AG08396 (cell line): ENCODE data around the gene PDZD2.

Source experiments
- DNase-seq: peaks from one replicate; pipeline ENCODE4 v3.0.0; 2012; ENCODE audit warnings: low spot score, mixed read lengths

Gene PDZD2

DNA sequence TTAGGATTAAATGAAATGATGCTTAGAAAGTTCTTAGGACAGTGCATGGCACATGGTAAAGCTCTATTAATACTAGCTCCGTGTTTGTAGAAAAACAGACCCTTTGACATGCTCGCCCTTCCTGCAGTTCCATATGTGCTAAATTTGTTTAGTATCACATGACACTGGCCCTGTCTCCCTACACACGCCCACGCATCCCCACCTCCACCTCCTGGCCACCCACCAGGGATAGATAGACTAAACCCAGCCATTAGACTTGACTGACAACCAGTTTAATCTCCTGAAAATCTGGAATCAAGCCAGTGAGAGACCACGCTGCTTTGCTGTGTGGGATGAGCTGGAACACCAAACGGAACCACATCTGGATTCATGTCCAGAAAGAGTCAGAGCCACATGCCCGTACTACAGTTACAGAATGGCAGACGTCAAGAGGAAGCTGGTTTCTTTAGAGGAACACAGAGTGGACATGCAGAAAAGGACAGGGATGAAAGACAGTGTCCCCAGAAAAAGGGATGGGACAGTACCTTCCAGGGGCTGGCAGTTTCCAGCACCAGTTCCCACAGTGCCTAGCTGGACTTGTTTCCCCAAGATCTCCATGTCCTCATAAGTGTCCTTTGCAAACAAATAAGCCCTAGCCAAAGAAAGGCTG is 186.1 kb downstream of the PDZD2 start:
- no peak for DNase-seq

DNA sequence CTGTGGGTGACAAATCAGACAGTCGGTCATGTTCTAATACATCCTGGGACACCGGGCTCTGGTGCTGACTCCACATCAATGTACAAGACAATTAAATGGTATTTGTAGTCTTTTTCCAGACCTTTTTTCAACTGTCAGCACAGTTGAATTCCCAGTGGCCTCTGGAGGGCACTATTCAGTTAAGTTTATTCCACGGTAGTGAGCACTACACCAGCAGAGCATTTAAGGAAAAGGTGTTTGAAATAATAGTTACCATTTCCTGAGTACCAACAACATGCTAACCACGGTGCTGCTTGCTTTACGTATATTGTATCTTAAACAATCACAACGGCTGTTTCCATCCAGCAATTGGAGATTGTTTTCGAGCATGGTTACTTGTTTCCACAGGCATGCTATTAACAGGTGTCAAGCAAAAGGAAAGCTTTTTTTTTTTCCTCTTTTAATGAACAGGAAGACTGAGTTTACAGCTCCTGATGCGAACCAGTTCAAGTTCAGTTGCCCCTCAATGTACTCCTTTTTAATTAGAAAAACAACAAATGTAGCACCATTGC is 186.7 kb downstream of the PDZD2 start:
- peak; percentile 39 for DNase-seq

DNA sequence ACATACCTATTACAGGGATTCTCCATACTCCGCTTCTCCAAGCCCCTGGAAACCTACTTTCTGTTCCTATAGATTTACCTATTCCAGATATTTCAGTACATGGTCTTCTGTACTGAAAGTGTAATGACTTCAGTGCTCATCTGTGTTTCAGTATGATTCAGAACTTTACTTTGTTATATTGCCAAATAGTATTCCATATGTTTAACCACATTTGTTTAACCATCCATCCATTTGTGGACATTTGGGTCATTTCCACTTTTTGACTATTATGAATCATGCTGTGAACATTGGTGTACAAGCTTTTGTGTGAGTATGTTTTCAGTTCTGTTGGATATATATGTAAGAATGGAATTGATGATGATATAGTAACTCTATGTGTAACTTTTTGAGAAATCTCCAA is 188.9 kb downstream of the PDZD2 start:
- DNase-seq, result no peak

- no peak for DNase-seq
These were observed 194.0 kb downstream of the PDZD2 start for GRCh38 chr5:31832966-31833365.

GRCh38 chr5:31833710-31834109 is 194.8 kb downstream of the PDZD2 start:
- DNase-seq, result no peak

DNA sequence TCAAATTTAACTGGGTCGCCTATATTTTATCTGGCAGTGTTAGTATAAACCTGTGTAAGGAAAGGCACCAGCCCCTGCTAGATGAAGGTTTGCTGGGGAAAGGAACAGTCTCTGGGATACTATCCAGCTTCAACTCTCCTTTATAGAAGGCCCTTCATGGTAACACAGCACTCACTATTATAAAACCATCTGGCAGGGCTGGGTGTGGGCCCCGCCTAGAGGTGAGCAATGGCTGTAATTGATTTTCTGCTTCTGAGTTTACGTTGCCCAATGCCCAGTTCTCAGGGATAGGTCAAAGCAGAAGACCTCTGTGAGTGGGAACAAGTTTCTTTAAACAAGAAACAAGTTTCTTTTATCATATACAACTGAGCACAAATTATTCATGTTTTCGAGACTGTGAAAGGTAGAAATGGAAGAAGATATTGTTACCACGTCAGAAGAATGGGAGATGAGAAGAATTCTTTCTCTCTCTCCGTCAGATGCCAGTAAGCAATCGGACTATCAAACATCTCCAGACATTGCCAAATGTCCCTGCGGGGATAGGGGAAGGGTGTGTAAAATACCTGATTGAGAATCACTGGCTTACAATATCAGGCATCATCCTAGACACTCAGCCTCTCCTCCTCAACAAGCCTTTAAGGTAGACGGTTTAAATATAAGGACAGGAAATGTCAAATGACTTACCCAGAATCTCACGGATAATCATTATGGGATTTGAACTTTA is 205.9 kb downstream of the PDZD2 start:
- no peak for DNase-seq

DNA sequence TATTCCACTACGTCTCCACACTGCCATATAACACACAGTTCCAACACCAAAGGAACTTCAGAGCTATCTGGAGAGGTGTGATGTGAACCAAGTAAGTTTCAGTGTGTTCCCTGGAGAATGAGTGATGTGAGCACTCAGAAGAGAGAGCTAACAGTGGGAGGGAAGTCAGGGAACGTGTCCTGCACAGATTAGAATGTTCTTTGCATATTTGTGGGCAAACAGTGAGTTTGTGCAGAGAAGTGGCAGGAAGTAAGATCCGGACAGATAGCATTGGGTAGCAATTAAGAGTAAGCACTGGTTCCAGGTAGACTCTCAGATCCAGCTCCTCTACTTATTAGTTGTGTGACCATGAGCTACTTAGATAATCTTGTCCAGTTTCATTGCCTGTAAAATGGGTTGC is 206.4 kb downstream of the PDZD2 start:
- DNase-seq, result no peak

- DNase-seq, result no peak
These were observed 208.0 kb downstream of the PDZD2 start for GRCh38 chr5:31846934-31847333.

DNA sequence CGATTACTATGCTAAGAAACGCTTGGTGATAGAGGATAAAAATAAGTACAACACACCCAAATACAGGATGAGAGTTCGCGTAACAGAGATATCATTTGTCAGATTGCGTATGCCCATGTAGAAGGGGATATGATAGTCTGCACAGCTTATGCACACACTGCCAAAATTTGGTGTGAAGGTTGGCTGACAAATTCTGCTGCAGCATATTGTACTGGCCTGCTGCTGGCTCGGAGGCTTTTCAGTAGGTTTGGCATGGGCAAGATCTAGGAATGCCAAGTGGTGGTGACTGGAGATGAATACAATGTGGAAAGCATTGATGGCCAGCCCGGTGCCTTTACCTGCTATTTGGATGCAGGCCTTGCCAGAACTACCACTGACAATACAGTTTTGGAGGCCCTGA is 208.4 kb downstream of the PDZD2 start:
- no peak for DNase-seq

DNA sequence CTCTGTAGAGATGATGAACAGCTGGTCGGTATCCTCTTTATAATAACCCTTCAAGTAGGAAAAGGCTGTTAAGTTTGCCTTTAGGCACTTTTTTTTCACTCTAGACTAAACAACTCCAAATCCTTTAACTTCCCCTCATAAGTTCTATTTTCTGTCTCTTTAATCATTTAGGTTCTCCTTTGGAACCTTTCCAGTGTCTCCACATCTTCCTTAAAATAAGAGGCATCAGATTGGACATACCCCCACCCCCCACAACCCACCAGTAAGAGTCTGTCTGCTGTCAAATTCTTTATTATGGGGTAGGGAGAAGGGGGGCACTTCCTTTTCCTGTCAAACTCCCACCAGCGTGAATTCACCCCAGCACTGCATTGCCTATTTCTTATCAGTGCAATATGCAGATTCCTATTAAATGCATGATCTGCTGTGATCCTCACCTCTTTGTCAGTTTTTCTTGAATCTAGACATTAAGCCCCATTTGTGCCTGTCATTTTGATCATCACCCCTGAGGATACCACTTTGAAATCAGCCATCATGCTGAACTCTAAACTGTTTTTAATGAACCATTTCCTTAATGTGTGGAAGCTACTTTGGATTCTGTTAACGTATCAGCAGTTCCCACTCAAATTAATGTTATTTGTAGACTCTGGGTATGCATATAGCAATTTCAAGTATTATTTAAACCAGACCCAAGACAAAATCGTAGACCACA is 212.2 kb downstream of the PDZD2 start:
- no peak for DNase-seq

DNA sequence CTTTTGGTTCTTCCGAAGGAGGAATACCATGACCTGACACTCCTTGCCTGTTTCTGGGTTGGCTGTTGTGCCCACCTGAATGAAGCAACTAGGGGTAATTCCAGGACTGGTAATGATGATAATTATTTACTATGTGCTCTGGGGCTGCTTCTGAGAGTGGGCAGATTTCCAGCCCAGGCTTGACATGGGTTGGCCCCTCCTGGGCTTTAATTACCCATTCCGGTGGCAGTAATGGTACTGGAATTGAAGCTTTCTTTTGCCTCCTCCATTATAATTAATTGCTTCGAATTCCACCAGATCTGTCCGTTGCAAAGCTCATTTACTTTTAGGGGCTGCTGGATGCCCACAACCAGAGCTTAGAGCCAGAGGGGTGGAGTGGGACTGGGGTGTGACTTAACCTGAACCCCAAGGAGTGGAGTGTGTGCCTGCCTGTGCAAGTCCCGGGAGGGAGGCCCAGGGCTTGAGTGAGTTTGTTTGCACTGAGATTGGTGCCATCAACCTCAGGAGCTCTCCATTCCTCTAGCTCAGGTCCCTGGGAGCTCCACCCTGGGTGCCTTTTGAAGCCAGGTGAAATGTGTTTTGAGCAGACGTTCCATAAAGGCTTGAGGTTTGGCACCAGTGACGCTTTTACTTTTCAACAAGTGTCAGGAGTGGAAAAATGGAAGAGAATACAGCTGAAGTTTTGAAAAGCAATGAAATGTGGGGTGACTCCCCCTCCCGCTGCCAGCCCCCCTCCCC is 214.6 kb downstream of the PDZD2 start:
- no peak for DNase-seq

DNA sequence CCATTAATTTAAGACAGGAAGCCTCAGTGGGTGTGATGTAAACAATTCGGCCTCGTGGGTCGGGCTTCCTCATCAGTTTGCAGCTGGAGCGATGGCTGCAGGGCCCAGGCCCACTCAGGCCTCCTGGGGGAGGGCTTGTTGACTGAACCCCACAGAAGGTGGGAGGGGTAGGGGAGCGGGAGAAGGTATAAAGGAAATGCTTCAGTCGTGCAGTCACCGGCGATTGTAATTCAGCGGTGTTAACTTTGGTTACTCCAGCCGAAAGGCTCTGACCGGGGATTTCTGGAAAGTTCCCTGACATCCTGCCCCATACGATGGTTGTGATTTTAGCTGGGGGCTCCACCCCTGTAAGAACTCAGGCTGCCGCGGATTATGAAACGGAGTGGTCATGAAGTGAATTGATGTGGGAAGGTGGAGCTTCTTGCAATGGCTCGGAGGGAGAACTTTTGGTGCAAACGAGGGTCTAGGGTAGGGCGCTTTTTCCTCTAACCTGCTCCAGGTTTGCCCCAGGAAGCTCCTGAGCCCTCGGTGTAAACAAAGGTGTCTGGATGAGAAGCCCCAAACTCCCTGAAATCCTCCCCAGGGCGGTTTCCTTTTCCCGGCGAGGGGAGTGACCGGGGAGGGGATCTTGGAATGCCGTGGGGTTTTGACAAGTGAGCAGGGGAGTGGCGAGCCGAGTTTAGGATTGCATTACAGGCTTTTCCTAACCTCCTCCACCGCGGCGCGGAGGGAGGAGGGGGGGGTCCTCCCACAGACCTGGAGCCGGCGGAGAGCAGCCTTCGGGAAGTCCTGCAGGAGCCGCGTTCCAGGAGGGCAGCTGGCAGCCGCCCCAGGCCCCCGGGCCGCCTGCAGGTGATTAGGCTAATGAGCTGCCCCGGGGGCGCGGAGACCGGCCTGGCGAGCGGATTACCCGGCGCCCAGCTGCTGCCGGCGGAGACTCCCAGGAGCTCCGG is 215.5 kb downstream of the PDZD2 start:
- DNase-seq, result peak; percentile 26

DNA sequence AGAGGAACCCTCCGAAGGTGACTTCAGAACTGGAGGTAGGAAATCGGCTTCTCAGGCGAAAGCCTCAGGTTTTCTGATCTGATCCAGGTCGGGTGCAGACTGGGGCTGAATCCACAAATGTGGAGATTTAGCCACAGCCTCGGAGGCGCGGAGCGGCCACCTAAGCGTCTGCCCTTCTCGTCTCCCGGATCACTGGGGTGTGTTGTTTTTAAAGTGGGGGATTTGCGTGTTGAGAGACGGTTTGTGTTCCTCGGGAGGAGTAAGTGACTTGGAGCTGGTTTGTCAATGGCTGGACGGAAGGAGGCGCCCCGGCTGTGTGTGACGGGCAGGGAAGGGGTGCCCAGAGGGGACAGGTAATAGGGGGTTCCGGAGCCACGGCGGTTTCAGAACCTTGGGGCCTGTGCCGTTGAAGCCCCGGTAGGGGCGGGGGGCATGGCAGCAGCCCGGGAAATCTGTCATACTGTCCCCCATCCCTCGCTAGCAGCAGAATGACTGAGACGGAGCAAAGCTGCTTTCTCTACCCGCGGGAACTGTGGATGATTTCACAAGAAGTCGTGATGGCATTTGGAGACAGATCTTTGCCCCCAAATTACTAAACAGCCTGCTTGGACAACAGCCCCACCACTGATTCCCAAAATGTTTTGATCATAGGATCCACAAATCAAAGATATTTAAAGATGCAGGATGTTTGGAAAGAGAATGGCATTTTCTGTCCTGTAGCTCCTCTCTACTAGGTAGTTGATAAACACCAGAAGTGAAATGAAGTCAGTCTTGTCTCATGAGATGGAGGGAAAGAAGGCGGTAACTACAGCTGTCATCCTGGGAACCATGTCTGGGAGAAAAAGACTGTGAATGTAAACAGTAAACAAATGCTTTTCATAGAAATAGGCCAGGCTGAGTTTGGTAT is 216.5 kb downstream of the PDZD2 start:
- DNase-seq, result peak; percentile 27

- no peak for DNase-seq
These were observed 220.2 kb downstream of the PDZD2 start for GRCh38 chr5:31859096-31859495.

DNA sequence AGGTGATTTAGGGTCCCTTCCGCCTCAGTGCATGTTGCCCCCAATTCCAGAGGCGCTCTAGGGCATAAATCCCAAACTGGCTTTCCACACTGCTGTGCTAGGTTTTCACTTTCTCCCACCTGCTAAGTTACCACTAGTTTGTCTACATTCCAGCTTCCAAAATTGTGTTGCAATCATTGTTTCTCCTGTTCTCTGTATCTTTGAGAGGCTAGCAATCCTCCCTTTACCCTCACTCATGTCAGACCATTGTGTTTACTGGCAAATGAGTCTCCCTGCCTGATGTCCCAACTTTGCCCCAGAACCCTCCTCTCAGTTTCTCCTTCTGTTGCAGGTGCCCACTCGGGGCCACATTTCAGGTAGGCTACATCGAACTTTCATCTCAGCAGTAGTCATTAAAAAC is 221.3 kb downstream of the PDZD2 start:
- DNase-seq, result no peak

- no peak for DNase-seq
These were observed 221.9 kb downstream of the PDZD2 start for GRCh38 chr5:31860726-31861433.

- DNase-seq, result no peak
These were observed 222.7 kb downstream of the PDZD2 start for GRCh38 chr5:31861601-31862000.

GRCh38 chr5:31863991-31864411 is 225.1 kb downstream of the PDZD2 start:
- no peak for DNase-seq

DNA sequence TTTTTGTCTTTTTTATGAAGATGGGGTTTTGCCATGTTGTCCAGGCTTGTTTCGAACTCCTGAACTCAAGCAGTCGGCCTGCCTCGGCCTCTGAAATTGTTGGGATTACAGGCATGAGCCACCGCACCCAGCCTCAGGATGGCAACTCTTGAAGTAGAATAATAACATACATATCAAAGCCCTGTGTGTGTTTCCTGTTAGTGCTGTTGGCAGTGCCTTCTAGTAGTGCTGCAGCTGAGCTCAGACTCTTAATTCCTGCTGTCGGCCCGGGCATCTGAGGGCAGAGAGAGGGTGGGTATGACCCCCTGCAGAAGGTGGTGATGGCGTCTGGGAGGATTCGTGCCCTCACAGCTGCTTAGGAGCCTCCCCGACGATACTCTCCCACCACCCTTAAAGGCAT is 227.2 kb downstream of the PDZD2 start:
- DNase-seq, result no peak
